Measurements from ENCODE around the gene DECR2. TPM values are rescaled to one million over a fixed set of nuclear protein-coding genes. Genes with fewer than 3 reads are reported as not detected.

The DECR2 gene
- total and polyA plus RNA-seq, 2 of the 13 experiments (the other 11 are each of a cell fraction or from before 2014, with no cell fraction given) = 36.3 to 44.6 TPM

DNA sequence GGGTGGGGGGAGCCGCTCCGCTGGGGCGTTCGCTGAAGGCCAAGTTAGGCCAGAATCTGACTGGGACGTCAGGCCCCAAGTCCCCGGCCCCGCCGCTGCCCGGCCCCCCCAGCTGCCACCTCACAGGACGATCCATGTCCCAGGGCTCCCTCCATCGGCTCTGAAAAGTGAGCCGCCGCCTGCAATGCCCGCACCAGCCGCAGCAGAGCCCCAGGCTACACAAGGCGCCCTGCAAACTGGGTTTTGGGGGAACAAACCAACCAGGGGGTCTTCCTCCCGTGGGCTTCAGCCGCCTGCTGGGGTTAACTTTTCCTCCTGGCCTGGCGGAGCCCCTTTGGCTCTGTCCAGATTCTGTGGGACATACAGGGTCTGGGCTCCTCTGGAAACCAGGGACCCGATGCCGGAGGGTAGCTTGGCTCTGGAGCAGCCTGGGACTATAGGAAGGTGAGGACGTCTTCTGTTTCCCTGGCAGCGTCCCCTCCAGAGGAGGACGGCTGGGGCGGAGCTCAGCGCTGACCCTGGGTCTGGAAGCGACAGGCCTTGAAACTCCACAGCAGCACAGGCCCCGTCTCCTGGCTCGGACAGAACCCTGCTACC lies 3.9 kb upstream of the DECR2 start:
- Histone ChIP-seq H3K36me3 (replicated peaks in 1 of 2; ENCODE audit: control insufficient read depth in 1 of 2, insufficient read depth in 2 of 2, low read length in 2 of 2) (peaks cover 0 to 4% of the 10 kb centered on the region in 2 experiments; a peak in 2 of 5 replicates), H3K27me3 (ENCODE audit: control insufficient read depth in 1 of 2, insufficient read depth in 2 of 2, low read length in 2 of 2) (no peaks in the 10 kb centered on the region), H3K27ac (ENCODE audit: extremely low read length, insufficient read depth, low read length) (peak overlapping the region; percentile 79), H3K4me3 (replicated peaks in 1 of 3; ENCODE audit: insufficient read depth in 1 of 3, low read depth in 2 of 3, low read length in 3 of 3) (peak overlapping the region; percentile 1 to 70 (median 28); a peak in 3 of 6 replicates), H3K9me3 (ENCODE audit: low read length) (no peaks in the 10 kb centered on the region), H4K20me1 (ENCODE audit: insufficient read depth, low read length) (no peaks in the 10 kb centered on the region), H3K4me1 (ENCODE audit: insufficient read depth, low read length) (peaks cover 41% of the 10 kb centered on the region), H3K79me2 (ENCODE audit: insufficient read depth, low read length) (peaks cover 15% of the 10 kb centered on the region), H3K4me2 (ENCODE audit: low read depth, low read length) (peak overlapping the region; percentile 88), H2AFZ (ENCODE audit: low read length) (no peak overlapping the region), H3K9ac (ENCODE audit: insufficient read depth, low read depth, low read length) (peak overlapping the region; percentile 69)
- DNase-seq (ENCODE audit: low spot score) (peak; percentile 74), ATAC-seq (peak; percentile 76), FAIRE-seq (no peak)
- intact Hi-C loops (cut with micrococcal nuclease; ENCODE audit: unreplicated experiment) (no loop called here), in situ Hi-C loops (cut with HindIII; ENCODE audit: extremely low pct_ligation_motif_present, low pct_unique_long_range_greater_than_20kb) (loop anchor here (5.0 kb wide), 1 partner anchor 99 kb away; no protein-coding TSS in a partner anchor)
- ChIA-PET POLR2A (interaction anchor here (0.8 to 1.8 kb wide), 6 partner anchors 11 to 191 kb away, joined by 3 to 7 read pairs (median 3); partner anchors contain the start of gene PGAP6), CTCF (ENCODE audit: low intra/inter-chr PET ratio, low total read pairs) (no interaction called here)
- no TSS peak for BruUV-seq (replicated peaks)
- WGBS (ENCODE audit: low lambda C conversion rate) = 31% methylated on average over 11 of the region's 29 CpGs
- TF ChIP-seq CBFB (CRISPR knock-in tag; IDR thresholded peaks at IDR 0.05) = no peak
- 0 out of 2 replicates have a peak, but pooled peaks have one; percentile 18 for TF ChIP-seq KDM2A (CRISPR knock-in tag; IDR thresholded peaks at IDR 0.05; ENCODE audit: borderline replicate concordance, low read depth)
- TF ChIP-seq, protein P1, sequence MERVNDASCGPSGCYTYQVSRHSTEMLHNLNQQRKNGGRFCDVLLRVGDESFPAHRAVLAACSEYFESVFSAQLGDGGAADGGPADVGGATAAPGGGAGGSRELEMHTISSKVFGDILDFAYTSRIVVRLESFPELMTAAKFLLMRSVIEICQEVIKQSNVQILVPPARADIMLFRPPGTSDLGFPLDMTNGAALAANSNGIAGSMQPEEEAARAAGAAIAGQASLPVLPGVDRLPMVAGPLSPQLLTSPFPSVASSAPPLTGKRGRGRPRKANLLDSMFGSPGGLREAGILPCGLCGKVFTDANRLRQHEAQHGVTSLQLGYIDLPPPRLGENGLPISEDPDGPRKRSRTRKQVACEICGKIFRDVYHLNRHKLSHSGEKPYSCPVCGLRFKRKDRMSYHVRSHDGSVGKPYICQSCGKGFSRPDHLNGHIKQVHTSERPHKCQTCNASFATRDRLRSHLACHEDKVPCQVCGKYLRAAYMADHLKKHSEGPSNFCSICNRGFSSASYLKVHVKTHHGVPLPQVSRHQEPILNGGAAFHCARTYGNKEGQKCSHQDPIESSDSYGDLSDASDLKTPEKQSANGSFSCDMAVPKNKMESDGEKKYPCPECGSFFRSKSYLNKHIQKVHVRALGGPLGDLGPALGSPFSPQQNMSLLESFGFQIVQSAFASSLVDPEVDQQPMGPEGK (CRISPR knock-in tag; IDR thresholded peaks at IDR 0.05) = peak; percentile 79; the same call in 1 of the 2 replicates
- TF ChIP-seq, protein P2, sequence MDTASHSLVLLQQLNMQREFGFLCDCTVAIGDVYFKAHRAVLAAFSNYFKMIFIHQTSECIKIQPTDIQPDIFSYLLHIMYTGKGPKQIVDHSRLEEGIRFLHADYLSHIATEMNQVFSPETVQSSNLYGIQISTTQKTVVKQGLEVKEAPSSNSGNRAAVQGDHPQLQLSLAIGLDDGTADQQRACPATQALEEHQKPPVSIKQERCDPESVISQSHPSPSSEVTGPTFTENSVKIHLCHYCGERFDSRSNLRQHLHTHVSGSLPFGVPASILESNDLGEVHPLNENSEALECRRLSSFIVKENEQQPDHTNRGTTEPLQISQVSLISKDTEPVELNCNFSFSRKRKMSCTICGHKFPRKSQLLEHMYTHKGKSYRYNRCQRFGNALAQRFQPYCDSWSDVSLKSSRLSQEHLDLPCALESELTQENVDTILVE (CRISPR knock-in tag; IDR thresholded peaks at IDR 0.05) = no peak
- no peak for TF ChIP-seq NR2F1 (CRISPR knock-in tag; IDR thresholded peaks at IDR 0.05)
- TF ChIP-seq ZNF713 (CRISPR knock-in tag; IDR thresholded peaks at IDR 0.05) = no peak
- TF ChIP-seq, protein P3, sequence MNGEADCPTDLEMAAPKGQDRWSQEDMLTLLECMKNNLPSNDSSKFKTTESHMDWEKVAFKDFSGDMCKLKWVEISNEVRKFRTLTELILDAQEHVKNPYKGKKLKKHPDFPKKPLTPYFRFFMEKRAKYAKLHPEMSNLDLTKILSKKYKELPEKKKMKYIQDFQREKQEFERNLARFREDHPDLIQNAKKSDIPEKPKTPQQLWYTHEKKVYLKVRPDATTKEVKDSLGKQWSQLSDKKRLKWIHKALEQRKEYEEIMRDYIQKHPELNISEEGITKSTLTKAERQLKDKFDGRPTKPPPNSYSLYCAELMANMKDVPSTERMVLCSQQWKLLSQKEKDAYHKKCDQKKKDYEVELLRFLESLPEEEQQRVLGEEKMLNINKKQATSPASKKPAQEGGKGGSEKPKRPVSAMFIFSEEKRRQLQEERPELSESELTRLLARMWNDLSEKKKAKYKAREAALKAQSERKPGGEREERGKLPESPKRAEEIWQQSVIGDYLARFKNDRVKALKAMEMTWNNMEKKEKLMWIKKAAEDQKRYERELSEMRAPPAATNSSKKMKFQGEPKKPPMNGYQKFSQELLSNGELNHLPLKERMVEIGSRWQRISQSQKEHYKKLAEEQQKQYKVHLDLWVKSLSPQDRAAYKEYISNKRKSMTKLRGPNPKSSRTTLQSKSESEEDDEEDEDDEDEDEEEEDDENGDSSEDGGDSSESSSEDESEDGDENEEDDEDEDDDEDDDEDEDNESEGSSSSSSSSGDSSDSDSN (CRISPR knock-in tag; IDR thresholded peaks at IDR 0.05) = peak; percentile 19; the same call in 1 of the 2 replicates
- 0 out of 2 replicates have a peak, but pooled peaks have one; percentile 6 for TF ChIP-seq ZBTB7B (CRISPR knock-in tag; IDR thresholded peaks at IDR 0.05)
- 0 out of 2 replicates have a peak, but pooled peaks have one; percentile 3 for TF ChIP-seq ZIK1 (CRISPR knock-in tag; IDR thresholded peaks at IDR 0.05; ENCODE audit: borderline replicate concordance, low read depth)
- TF ChIP-seq MAFF (IDR thresholded peaks at IDR 0.05; ENCODE audit: low read depth, low read length) = no peak
- TF ChIP-seq LCORL (IDR thresholded peaks at IDR 0.05) = no peak
- 0 out of 2 replicates have a peak, but pooled peaks have one; percentile 23 for TF ChIP-seq LCORL (CRISPR knock-in tag; IDR thresholded peaks at IDR 0.05)
- no peak for TF ChIP-seq TRIM24 (CRISPR knock-in tag; IDR thresholded peaks at IDR 0.05)
- 0 out of 2 replicates have a peak, but pooled peaks have one; percentile 12 for TF ChIP-seq CREB1 (IDR thresholded peaks at IDR 0.05)
- no peak for TF ChIP-seq CREB1 (CRISPR knock-in tag; IDR thresholded peaks at IDR 0.05)
- TF ChIP-seq, protein P4, sequence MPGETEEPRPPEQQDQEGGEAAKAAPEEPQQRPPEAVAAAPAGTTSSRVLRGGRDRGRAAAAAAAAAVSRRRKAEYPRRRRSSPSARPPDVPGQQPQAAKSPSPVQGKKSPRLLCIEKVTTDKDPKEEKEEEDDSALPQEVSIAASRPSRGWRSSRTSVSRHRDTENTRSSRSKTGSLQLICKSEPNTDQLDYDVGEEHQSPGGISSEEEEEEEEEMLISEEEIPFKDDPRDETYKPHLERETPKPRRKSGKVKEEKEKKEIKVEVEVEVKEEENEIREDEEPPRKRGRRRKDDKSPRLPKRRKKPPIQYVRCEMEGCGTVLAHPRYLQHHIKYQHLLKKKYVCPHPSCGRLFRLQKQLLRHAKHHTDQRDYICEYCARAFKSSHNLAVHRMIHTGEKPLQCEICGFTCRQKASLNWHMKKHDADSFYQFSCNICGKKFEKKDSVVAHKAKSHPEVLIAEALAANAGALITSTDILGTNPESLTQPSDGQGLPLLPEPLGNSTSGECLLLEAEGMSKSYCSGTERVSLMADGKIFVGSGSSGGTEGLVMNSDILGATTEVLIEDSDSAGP (CRISPR knock-in tag; IDR thresholded peaks at IDR 0.05; ENCODE audit: borderline replicate concordance) = peak; percentile 29; the same call in 1 of the 2 replicates

Data from HepG2 (cell line).